Sigmoid colon (tissue), 4 donors: Measurements from ENCODE around the gene ZNF225.

Experiments used
- EP300 ChIP-seq, 4 donors: sonication (generic); formaldehyde crosslinking; IDR thresholded peaks; one replicate each; pipeline ENCODE4 v1.6.1; 2017; ENCODE audit warnings: antibody characterized with exemption in 4 of 4
- POLR2A ChIP-seq, 2 donors: fragments of 450-650 bp; IDR thresholded peaks; one replicate each; pipeline ENCODE4 v1.6.1; 2016; ENCODE audit warnings: antibody characterized with exemption in 2 of 2, mild to moderate bottlenecking in 2 of 2, moderate library complexity in 2 of 2
- POLR2AphosphoS5 ChIP-seq, 4 donors: sonication (generic); formaldehyde crosslinking; IDR thresholded peaks; one replicate each; pipeline ENCODE4 v1.6.1; 2017; ENCODE audit warnings: antibody characterized with exemption in 4 of 4
- TF ChIP-seq, protein P1 (sequence below), 4 experiments: fragments of 450-650 bp in 3 of 4; fragments of 200-600 bp in 1 of 4; IDR thresholded peaks; one replicate each; pipeline ENCODE4 v1.5.1; 2016 to 2019; ENCODE audit warnings: antibody characterized with exemption in 4 of 4, mild to moderate bottlenecking in 3 of 4, moderate library complexity in 2 of 4

DNA sequence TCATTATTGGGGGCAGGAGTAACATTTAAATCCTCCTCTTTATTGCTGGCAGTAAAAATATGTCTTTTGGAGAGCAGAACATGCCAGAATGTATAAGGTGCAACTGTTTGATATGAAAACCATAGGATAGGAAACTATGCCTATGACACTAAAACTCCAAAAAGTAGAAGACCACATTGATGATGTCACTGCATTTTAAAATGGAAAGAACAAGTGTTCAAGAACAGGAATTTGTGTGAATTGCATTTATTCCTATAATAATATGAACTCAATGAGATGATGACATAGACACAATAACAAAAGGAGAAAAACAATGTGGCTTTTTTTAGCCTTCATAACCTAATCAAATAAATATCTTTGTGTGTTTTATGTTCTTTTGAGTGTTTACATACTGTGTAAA lies 3.7 kb upstream of the ZNF225 start:
- TF ChIP-seq, protein P1, sequence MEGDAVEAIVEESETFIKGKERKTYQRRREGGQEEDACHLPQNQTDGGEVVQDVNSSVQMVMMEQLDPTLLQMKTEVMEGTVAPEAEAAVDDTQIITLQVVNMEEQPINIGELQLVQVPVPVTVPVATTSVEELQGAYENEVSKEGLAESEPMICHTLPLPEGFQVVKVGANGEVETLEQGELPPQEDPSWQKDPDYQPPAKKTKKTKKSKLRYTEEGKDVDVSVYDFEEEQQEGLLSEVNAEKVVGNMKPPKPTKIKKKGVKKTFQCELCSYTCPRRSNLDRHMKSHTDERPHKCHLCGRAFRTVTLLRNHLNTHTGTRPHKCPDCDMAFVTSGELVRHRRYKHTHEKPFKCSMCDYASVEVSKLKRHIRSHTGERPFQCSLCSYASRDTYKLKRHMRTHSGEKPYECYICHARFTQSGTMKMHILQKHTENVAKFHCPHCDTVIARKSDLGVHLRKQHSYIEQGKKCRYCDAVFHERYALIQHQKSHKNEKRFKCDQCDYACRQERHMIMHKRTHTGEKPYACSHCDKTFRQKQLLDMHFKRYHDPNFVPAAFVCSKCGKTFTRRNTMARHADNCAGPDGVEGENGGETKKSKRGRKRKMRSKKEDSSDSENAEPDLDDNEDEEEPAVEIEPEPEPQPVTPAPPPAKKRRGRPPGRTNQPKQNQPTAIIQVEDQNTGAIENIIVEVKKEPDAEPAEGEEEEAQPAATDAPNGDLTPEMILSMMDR (IDR thresholded peaks at IDR 0.05): no peak
- TF ChIP-seq POLR2AphosphoS5 (IDR thresholded peaks at IDR 0.05) (no peak), EP300 (IDR thresholded peaks at IDR 0.05) (no peak), POLR2A (IDR thresholded peaks at IDR 0.05) (no peak)
